Esophagus squamous epithelium (tissue), 5 donors: ENCODE results near the gene NOX3. TPM values are rescaled to one million over a fixed set of nuclear protein-coding genes. Genes with fewer than 3 reads are reported as not detected.

Experiments
- DNase-seq: peaks from one replicate; lab custom pipeline; 2025; lab: John Stamatoyannopoulos, UW
- H3K27ac ChIP-seq, 4 donors: fragments of 200-600 bp; sonication (generic); one replicate each; pipeline ENCODE4 v1.5.1; 2016 to 2019; ENCODE audit warnings: mild to moderate bottlenecking in 1 of 4
- H3K27me3 ChIP-seq, 4 donors: fragments of 200-600 bp; sonication (generic); 1 replicate in 3 of 4; 2 replicates in 1 of 4; pipeline versions ENCODE4 v1.5.1 to v1.6.0; 2017 to 2021; ENCODE audit warnings: antibody characterized with exemption in 1 of 4
- H3K36me3 ChIP-seq, 3 donors: fragments of 200-600 bp; sonication (generic); one replicate each; pipeline ENCODE4 v1.5.1; 2016 to 2019
- H3K4me1 ChIP-seq, 3 donors: fragments of 200-600 bp; sonication (generic); one replicate each; pipeline ENCODE4 v1.5.1; 2017 to 2019
- H3K4me3 ChIP-seq, 4 donors: fragments of 200-600 bp; sonication (generic); 1 replicate in 3 of 4; 2 replicates in 1 of 4; pipeline ENCODE4 v1.5.1; 2016 to 2019; ENCODE audit warnings: mild to moderate bottlenecking in 2 of 4, moderate library complexity in 1 of 4
- H3K9me3 ChIP-seq, 3 donors: fragments of 200-600 bp; sonication (generic); one replicate each; pipeline ENCODE4 v1.5.1; 2016 to 2019
- CTCF ChIP-seq, 6 experiments: fragments of 450-650 bp in 4 of 6; fragments of 200-600 bp in 2 of 6; sonication (generic) in 2 of 6; IDR thresholded peaks; one replicate each; pipeline ENCODE4 v1.5.1; 2016 to 2019; ENCODE audit warnings: antibody characterized with exemption in 6 of 6, mild to moderate bottlenecking in 4 of 6, moderate library complexity in 4 of 6
- POLR2A ChIP-seq, 4 donors: fragments of 450-650 bp; IDR thresholded peaks; one replicate each; pipeline ENCODE4 v1.6.1; 2017; ENCODE audit warnings: antibody characterized with exemption in 4 of 4, mild to moderate bottlenecking in 4 of 4, moderate library complexity in 3 of 4
- WGBS, 2 donors: methylation state at CpG; one replicate each; pipeline ENCODE4 v1.1.5; 2018; 5-methylcytosine and 5-hydroxymethylcytosine counted together
- intact Hi-C: fragments of 100-400 bp; cut with DNase I; formaldehyde crosslinking; loops from one replicate; pipeline ENCODE4 v1.15.0; 2022
- total RNA-seq, 4 donors: library from RNA; depleted of rRNA; stranded (reverse); fragments of >200 nt; gene quantifications; one replicate each; pipeline ENCODE4 v1.1.0, GENCODE V29; 2016
- donor health status: DM: yes; HTN: yes; CAD: no.

Gene NOX3
- total RNA-seq, 4 donors from 2014 or later: not detected

DNA sequence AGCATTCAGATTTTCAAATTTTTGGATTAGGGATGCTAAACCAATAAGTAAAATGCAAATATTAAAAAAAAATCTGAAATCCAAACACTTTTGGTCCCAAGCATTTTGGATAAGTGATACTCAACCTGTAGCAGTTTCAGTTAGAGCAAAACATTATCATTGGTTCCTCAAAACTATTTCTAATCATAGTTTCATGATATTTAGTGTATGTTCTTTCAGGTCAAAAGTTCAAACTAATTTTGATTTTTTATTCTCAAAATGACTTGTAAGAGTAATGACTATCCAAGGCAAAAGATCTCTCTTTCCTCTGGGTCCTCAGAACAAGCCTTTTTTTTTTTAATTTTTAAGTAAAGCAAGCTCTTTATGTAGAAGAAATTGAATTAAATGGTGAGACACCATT, 77.4 kb downstream of the NOX3 start:
- Histone ChIP-seq H3K9me3 (no peaks in the 10 kb centered on the region), H3K27me3 (no peaks in the 10 kb centered on the region), H3K4me3 (no peak overlapping the region), H3K27ac (no peak overlapping the region), H3K4me1 (no peaks in the 10 kb centered on the region), H3K36me3 (no peaks in the 10 kb centered on the region)
- DNase-seq: no peak
- no peak for TF ChIP-seq CTCF (IDR thresholded peaks at IDR 0.05)
- TF ChIP-seq POLR2A (IDR thresholded peaks at IDR 0.05): no peak
- intact Hi-C loops: no loop called here

GRCh38 chr6:155377061-155377460, 78.6 kb downstream of the NOX3 start:
- Histone ChIP-seq H3K27ac (no peak overlapping the region), H3K27me3 (no peaks in the 10 kb centered on the region), H3K4me3 (no peak overlapping the region), H3K9me3 (no peaks in the 10 kb centered on the region), H3K4me1 (no peaks in the 10 kb centered on the region), H3K36me3 (no peaks in the 10 kb centered on the region)
- 82 to 87% methylated on average over 1 of the region's 1 CpG for WGBS, 2 donors
- intact Hi-C loops: no loop called here
- DNase-seq: no peak
- no peak for TF ChIP-seq CTCF (IDR thresholded peaks at IDR 0.05)
- no peak for TF ChIP-seq POLR2A (IDR thresholded peaks at IDR 0.05)

- intact Hi-C loops: no loop called here
- Histone ChIP-seq H3K36me3 (no peaks in the 10 kb centered on the region), H3K4me1 (no peaks in the 10 kb centered on the region), H3K4me3 (no peak overlapping the region), H3K27me3 (no peaks in the 10 kb centered on the region), H3K27ac (no peak overlapping the region), H3K9me3 (no peaks in the 10 kb centered on the region)
- 62 to 67% methylated on average over 2 of the region's 2 CpGs for WGBS, 2 donors
- TF ChIP-seq CTCF (IDR thresholded peaks at IDR 0.05) (no peak), POLR2A (IDR thresholded peaks at IDR 0.05) (no peak)
- no peak for DNase-seq
These were observed 79.8 kb downstream of the NOX3 start for GRCh38 chr6:155375801-155376200.

DNA sequence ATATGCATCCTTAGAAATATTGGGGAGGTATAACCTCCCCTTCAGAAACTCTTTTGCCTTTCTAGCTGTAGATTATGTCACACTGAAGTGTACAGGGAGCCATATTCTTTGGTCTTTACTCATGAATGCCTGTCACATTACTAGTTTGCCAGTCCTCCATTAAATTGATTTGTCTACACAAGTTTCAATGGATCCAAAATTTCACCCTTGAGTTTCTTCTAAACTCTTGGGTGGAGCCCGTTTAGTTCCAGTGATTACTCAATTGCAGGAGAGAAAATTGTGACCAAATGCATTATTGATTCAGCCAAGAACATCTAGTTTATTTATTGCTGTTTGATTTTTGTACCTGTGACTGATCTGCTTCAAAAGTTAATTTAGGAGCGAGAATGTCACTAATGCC, 81.0 kb downstream of the NOX3 start:
- TF ChIP-seq CTCF (IDR thresholded peaks at IDR 0.05) (no peak), POLR2A (IDR thresholded peaks at IDR 0.05) (no peak)
- Histone ChIP-seq H3K4me3 (no peak overlapping the region), H3K27me3 (no peaks in the 10 kb centered on the region), H3K4me1 (no peaks in the 10 kb centered on the region), H3K27ac (no peak overlapping the region), H3K36me3 (no peaks in the 10 kb centered on the region), H3K9me3 (no peaks in the 10 kb centered on the region)
- no peak for DNase-seq
- intact Hi-C loops: no loop called here
- 69 to 86% methylated on average over 2 of the region's 2 CpGs for WGBS, 2 donors

DNA sequence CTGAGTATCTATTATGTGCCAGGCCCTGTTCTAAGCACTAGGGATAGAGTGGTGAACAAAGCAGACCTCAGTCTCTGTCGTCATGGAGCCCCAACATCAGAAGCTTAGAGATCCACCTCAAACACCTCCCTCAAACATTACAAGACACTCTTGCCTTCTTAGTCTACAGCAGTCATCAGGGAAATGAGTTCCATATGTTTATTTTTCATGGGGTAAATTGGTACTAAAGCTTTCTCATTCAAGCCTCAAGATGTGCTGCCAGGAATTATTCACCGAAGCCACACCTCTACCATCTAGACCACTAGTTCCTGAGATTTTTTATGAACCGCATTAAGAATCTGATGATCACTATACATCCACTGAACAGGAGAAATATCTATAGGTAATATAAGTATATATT, 82.4 kb downstream of the NOX3 start:
- DNase-seq: no peak
- 92% methylated on average over 2 to 3 of the region's 3 CpGs for WGBS, 2 donors
- no peaks in the 10 kb centered on the region for H3K9me3 ChIP-seq
- no peaks in the 10 kb centered on the region for H3K4me1 ChIP-seq
- H3K27ac ChIP-seq: no peak overlapping the region
- H3K36me3 ChIP-seq: no peaks in the 10 kb centered on the region
- intact Hi-C loops: no loop called here
- TF ChIP-seq CTCF (IDR thresholded peaks at IDR 0.05): no peak
- no peak for TF ChIP-seq POLR2A (IDR thresholded peaks at IDR 0.05)
- H3K4me3 ChIP-seq: no peak overlapping the region
- H3K27me3 ChIP-seq: no peaks in the 10 kb centered on the region
